Stimulated activated CD4-positive, alpha-beta T cell treated with anti-CD3 and anti-CD28 coated beads, Interleukin-4, amount 100 ng/mL, for 48 hours (primary cell): ENCODE data around the gene GOLGA6B.
"Not testable (repeated sequence)": the region's sequence is repeated elsewhere in the genome, so short reads cannot be mapped to it uniquely, and the experiment has no call there.

ENCODE experiments used
- DNase-seq, 2 donors: peaks; one replicate each; pipeline ENCODE4 v3.0.0-alpha.2; 2020; ENCODE audit warnings: low read depth in 2 of 2

GOLGA6B gene

GRCh38 chr15:72665706-72666105 lies 11.2 kb downstream of the GOLGA6B start:
- not testable (repeated sequence) for DNase-seq

DNA sequence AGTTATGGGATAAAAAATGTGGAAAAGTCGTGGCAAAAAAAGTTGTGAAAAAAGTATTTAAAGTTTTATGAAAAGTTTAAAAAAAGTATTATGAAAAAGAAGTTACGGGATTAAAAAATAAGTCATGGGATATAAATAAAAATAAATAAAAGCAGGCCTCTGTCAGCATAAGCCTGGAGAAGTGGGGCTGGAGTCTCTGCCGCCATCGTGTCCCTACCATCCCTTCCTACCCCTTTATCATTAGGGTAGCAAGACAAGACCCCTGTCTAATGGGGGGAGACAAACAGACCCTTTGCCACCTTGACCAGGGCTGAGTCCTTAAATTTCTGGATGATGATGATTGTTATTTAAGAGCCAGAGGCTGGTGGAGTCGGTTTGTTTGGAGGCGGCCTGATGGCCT lies 15.3 kb downstream of the GOLGA6B start:
- not testable (repeated sequence) for DNase-seq

DNA sequence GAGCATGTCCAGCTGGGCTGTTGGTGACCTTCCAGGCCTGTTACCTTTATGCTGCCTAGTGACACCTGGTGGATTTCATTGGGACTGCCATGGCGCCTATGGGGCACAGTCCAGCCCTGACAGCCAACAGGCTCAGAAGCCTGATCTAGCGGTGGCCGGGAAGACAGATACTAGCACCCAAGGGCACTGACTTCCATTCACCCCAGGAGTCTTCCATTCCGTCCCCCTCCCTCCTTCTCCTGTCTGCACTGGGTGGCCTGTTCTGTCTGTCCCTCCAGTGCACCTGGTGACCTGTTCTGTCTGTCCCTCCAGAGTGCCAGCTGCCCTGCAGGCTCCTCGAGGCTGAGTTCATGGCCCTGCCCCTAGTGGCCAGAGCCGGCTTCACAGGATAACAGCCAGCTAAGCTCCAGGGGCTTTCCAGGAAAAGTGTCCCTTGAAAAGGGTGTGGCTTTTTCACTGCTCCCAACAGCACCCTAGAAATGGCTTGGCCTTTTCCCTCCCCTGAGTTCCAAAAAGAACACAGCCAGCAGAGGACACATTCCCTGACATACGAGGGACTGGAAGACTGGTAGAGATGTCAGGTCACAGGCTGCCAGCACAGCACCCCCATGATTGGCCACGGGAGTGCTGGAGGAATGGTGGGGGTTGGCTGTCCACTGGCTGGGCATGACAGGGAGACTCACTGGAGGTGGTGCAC lies 16.3 kb downstream of the GOLGA6B start:
- DNase-seq: peak; percentile 57 to 69

- DNase-seq: no peak
Measured at GRCh38 chr15:72671525-72671924, 17.0 kb downstream of the GOLGA6B start.

- DNase-seq: no peak
Measured at GRCh38 chr15:72676838-72677237, 22.3 kb downstream of the GOLGA6B start.

- no peak for DNase-seq
Measured at GRCh38 chr15:72680931-72681330, 26.4 kb downstream of the GOLGA6B start.

DNA sequence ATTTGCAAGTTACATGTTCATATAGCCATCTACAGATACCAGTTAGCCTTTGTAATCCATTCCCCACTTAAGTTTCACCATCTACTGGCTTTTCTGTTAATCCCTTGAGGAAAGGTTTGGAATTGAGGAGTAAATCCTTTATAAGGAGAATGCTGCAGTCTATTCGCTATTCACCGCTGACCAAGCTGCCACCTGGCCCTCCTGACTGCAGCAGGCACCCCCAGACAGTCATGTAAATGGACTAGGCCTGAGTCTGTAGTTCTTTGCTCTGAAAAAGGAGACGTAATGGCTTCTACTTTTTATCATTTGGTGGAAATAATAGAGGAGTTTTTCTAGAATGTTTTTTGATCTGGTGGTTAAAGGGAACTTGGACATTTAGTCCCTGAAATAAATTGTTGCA lies 28.3 kb downstream of the GOLGA6B start:
- DNase-seq: no peak

- DNase-seq: no peak
Measured at GRCh38 chr15:72685301-72685924, 30.9 kb downstream of the GOLGA6B start.

DNA sequence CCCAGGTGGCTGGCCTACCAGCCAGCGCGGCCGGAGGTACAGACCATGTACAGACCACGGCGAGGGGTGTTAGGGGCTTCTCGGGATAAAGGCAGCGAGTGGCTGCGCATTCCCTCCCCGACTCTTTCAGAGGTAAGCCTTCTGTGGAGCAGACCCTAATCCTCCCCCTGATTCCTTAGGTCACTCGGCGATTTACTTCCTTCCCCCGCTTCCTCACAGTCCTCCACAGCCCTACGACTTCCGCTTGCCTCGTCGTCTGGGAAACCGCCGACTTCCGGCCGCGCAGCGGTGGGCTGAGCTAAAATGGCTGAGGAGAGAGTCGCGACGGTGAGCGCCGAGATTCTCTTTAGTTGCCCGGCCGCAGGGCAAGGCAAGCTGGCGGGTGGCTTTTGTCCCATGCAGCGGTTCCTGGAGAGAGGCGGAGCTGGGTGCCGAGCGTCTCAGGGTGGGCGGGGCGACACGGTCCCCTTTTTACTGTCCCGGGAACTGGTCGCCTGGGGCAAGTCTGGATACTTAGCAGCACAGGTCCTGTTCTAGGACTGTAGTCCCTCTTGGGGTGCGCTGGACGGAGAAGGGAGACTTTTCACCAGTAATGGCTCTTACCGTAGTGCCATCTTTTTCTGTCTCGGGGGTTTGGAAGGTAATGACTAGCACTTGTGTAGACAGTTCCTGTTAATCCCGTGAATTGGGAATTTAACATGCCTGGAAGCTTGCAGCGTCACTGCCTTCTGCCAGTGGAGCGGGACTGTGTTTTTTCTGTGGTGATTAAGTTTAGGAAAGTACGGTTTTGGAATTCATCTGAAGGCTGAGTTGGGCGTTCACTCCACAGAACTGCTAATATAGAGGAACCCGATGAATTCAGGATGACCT lies 31.7 kb downstream of the GOLGA6B start, which contains the start of the genes BBS4 and HIGD2B:
Gene BBS4, plus strand, starts transcription at position 283 of the 870 bp plus-strand sequence. Its CDS starts 21 bp downstream, at position 304.
Gene HIGD2B, minus strand, starts transcription at position 258 of the 870 bp plus-strand sequence. CDS start 9,808 bp downstream, outside the sequence.
- DNase-seq: peak; percentile 79 to 81

DNA sequence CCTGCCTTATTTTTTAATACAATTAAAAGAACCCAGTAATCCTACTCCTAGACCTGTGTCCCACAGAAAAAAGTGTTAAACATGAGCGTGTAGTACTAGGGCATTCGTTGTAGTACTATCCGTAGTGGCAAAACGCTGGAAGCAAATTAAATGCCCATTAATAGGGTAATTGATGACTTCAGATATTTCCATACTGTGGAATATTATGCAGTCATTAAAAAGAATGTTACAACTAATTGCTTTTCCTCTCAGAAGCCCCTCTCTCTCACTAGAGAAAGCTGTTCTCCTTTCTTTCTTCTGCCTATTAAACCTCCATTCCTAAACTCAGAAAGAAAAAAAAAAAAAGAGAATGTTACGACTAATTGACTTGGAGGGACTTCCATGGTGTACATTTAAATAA lies 34.2 kb downstream of the GOLGA6B start:
- DNase-seq: no peak

DNA sequence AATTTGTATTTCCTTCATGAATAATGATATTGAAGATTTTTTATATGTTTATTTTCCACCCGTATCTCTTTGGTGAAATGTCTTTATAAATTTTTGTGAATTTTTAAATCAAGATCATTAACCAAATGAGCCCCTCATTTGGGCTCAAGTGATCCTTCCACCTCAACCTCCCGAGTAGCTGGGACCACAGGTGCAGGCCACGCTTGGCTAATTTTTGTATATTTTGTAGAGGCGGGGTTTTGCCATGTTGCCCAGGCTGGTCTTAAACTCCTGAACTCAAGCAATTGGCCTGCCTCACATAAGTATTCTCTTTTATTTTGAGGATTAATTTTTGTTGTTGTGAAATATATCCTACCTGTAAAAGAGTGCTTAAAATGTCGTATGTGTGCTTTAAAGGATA lies 36.4 kb downstream of the GOLGA6B start:
- no peak for DNase-seq

DNA sequence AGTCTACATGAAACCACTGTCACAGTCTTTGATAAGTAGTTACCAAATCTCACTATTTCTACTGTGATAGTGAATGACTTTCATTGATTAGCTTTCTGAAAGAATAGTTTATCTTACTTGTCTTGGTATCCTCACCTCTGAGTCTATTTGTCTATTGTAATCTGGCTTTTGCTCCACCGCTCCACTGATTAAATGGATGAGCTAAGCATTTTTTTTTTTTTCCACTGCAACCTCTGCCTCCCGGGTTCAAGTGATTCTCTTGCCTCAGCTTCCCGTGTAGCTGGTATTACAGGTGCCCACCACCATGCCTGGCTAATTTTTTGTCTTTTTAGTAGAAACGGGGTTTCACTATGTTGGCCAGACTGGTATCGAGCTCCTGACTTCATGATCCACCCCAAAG lies 44.4 kb downstream of the GOLGA6B start:
- DNase-seq: no peak

GRCh38 chr15:72700076-72700475 lies 45.6 kb downstream of the GOLGA6B start:
- no peak for DNase-seq

DNA sequence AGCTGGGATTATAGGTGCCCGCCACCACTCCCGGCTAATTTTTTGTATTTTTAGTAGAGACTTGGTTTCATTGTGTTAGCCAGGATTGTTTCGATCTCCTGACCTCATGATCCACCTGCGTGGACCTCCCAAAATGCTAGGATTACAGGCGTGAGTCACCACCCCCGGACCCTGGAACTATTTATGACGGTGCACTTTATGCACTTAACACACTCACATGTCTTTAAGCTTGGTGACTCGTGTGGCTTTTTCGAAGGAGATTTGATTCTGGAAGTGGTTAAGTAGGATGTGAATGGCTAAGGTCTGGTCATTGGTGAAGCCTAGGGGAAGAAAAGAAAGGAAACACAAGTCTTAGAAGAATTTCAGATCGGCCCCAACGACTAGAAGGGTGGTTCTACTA lies 51.8 kb downstream of the GOLGA6B start:
- no peak for DNase-seq

GRCh38 chr15:72708551-72709303 lies 54.2 kb downstream of the GOLGA6B start:
- DNase-seq: not testable (repeated sequence)
